ENCODE data around the gene KCNK6.

- TF ChIP-seq POLR2AphosphoS5 (IDR thresholded peaks at IDR 0.05) = no peak
- no peak for TF ChIP-seq CTCF (IDR thresholded peaks at IDR 0.05)
- no peak for TF ChIP-seq POLR2A (IDR thresholded peaks at IDR 0.05)
Measured at GRCh38 chr19:38288123-38288855, 31.4 kb upstream of the KCNK6 start.

Measured in breast epithelium (tissue), 3 donors.